Globus pallidus (tissue), 1 donor: ENCODE data around the gene DOCK3.

ENCODE experiments used
- DNase-seq: peaks from one replicate; pipeline ENCODE4 v3.0.0-alpha.2; 2015; ENCODE audit warnings: low spot score

Gene DOCK3

GRCh38 chr3:51311055-51311454 is 636.3 kb downstream of the DOCK3 start:
- DNase-seq, result peak; percentile 1

- no peak for DNase-seq
Measured at GRCh38 chr3:51328206-51328605, 653.5 kb downstream of the DOCK3 start.

- no peak for DNase-seq
Measured at GRCh38 chr3:51330046-51330445, 655.3 kb downstream of the DOCK3 start.

- DNase-seq, result no peak
Measured at GRCh38 chr3:51332156-51332555, 657.4 kb downstream of the DOCK3 start.

GRCh38 chr3:51333021-51333420 is 658.3 kb downstream of the DOCK3 start:
- no peak for DNase-seq

GRCh38 chr3:51336261-51336660 is 661.5 kb downstream of the DOCK3 start:
- DNase-seq, result no peak

- no peak for DNase-seq
Measured at GRCh38 chr3:51337666-51338065, 662.9 kb downstream of the DOCK3 start.

- no peak for DNase-seq
Measured at GRCh38 chr3:51338632-51339031, 663.9 kb downstream of the DOCK3 start.

- DNase-seq, result no peak
Measured at GRCh38 chr3:51340013-51340829, 665.5 kb downstream of the DOCK3 start.

GRCh38 chr3:51340989-51341636 is 666.4 kb downstream of the DOCK3 start:
- no peak for DNase-seq

- no peak for DNase-seq
Measured at GRCh38 chr3:51343918-51344687, 669.4 kb downstream of the DOCK3 start.

GRCh38 chr3:51350751-51351150 is 676.0 kb downstream of the DOCK3 start:
- peak; percentile 37 for DNase-seq

GRCh38 chr3:51353131-51353530 is 678.4 kb downstream of the DOCK3 start:
- DNase-seq, result no peak

GRCh38 chr3:51353691-51354090 is 679.0 kb downstream of the DOCK3 start:
- no peak for DNase-seq

GRCh38 chr3:51354172-51354571 is 679.4 kb downstream of the DOCK3 start:
- DNase-seq, result no peak

GRCh38 chr3:51354731-51355615 is 680.2 kb downstream of the DOCK3 start:
- no peak for DNase-seq

- no peak for DNase-seq
Measured at GRCh38 chr3:51355891-51356578, 681.3 kb downstream of the DOCK3 start.

GRCh38 chr3:51357856-51358255 is 683.1 kb downstream of the DOCK3 start:
- DNase-seq, result no peak

- DNase-seq, result no peak
Measured at GRCh38 chr3:51358981-51359380, 684.3 kb downstream of the DOCK3 start.

GRCh38 chr3:51360806-51361205 is 686.1 kb downstream of the DOCK3 start:
- DNase-seq, result no peak

- no peak for DNase-seq
Measured at GRCh38 chr3:51361746-51362145, 687.0 kb downstream of the DOCK3 start.
